Stimulated activated CD8-positive, alpha-beta memory T cell treated with anti-CD3 and anti-CD28 coated beads, Interleukin-12 subunit alpha, Interleukin-12 subunit beta, amount 100 ng/mL, for 24 hours (primary cell): ENCODE data around the gene HMHB1.
"Not testable (repeated sequence)": the region's sequence is repeated elsewhere in the genome, so short reads cannot be mapped to it uniquely, and the experiment has no call there.

ENCODE experiments used
- DNase-seq: peaks from one replicate; pipeline ENCODE4 v3.0.0-alpha.2; 2020; ENCODE audit errors: extremely low read depth

HMHB1 gene

GRCh38 chr5:143801252-143801939 is 10.6 kb upstream of the HMHB1 start:
- DNase-seq: no peak

- no peak for DNase-seq
These were observed 6.1 kb upstream of the HMHB1 start for GRCh38 chr5:143805861-143806260.

- DNase-seq: no peak
These were observed 5.4 kb upstream of the HMHB1 start for GRCh38 chr5:143806579-143806978.

- DNase-seq: no peak
These were observed 4.6 kb upstream of the HMHB1 start for GRCh38 chr5:143807401-143807800.

- not testable (repeated sequence) for DNase-seq
These were observed 4.4 kb downstream of the HMHB1 start for GRCh38 chr5:143816370-143816769.

- no peak for DNase-seq
These were observed 7.8 kb downstream of the HMHB1 start for GRCh38 chr5:143819716-143820115.

GRCh38 chr5:143820451-143820850 is 8.5 kb downstream of the HMHB1 start:
- DNase-seq: no peak

- peak; percentile 67 for DNase-seq
These were observed 13.1 kb downstream of the HMHB1 start for GRCh38 chr5:143824851-143825720.

GRCh38 chr5:143826951-143827444 is 15.0 kb downstream of the HMHB1 start:
- no peak for DNase-seq

GRCh38 chr5:143828710-143829109 is 16.7 kb downstream of the HMHB1 start:
- no peak for DNase-seq

GRCh38 chr5:143833177-143833576 is 21.2 kb downstream of the HMHB1 start:
- DNase-seq: no peak

- DNase-seq: no peak
These were observed 23.3 kb downstream of the HMHB1 start for GRCh38 chr5:143835251-143835650.

GRCh38 chr5:143836161-143836725 is 24.3 kb downstream of the HMHB1 start:
- no peak for DNase-seq

- no peak for DNase-seq
These were observed 25.4 kb downstream of the HMHB1 start for GRCh38 chr5:143837306-143837848.

GRCh38 chr5:143841446-143841845 is 29.5 kb downstream of the HMHB1 start:
- no peak for DNase-seq

GRCh38 chr5:143842920-143843319 is 31.0 kb downstream of the HMHB1 start:
- no peak for DNase-seq

GRCh38 chr5:143843461-143843860 is 31.5 kb downstream of the HMHB1 start:
- DNase-seq: no peak

GRCh38 chr5:143850050-143850683 is 38.2 kb downstream of the HMHB1 start:
- no peak for DNase-seq

- DNase-seq: no peak
These were observed 39.4 kb downstream of the HMHB1 start for GRCh38 chr5:143851383-143851782.

- DNase-seq: no peak
These were observed 48.2 kb downstream of the HMHB1 start for GRCh38 chr5:143860211-143860610.

GRCh38 chr5:143862271-143862670 is 50.3 kb downstream of the HMHB1 start:
- no peak for DNase-seq
